Keratinocyte (primary cell): ENCODE measurements around the gene TNFAIP8L3. TPM values are rescaled to one million over a fixed set of nuclear protein-coding genes. Genes with fewer than 3 reads are reported as not detected.
"Not testable (repeated sequence)": the region's sequence is repeated elsewhere in the genome, so short reads cannot be mapped to it uniquely, and the experiment has no call there.

ENCODE experiments used
- DNase-seq: peaks from one replicate; pipeline ENCODE4 v3.0.0-alpha.2; 2011; ENCODE audit warnings: low read depth, missing footprints, low spot score
- FAIRE-seq: peaks from 2 replicates; lab custom pipeline; 2011; peaks lifted over from hg19 to GRCh38; lab: Jason Lieb, UNC
- H2AFZ ChIP-seq: 2 replicates; pipeline ENCODE4 v1.6.0; 2012; ENCODE audit warnings: low read length, control low read depth, inconsistent platforms; ENCODE audit not compliant: control insufficient read depth
- H3K27ac ChIP-seq: 2 replicates; pipeline ENCODE4 v1.5.1; 2011; ENCODE audit warnings: low read length; ENCODE audit not compliant: control insufficient read depth, insufficient read depth
- H3K27me3 ChIP-seq: 3 replicates; pipeline ENCODE4 v1.6.0; 2011; ENCODE audit warnings: low read length; ENCODE audit not compliant: control insufficient read depth, insufficient read depth; ENCODE audit errors: extremely low read depth
- H3K36me3 ChIP-seq, 2 experiments: 2 replicates in 1 of 2; 3 replicates in 1 of 2; pipeline ENCODE4 v1.5.1; 2011; ENCODE audit warnings: low read length in 2 of 2, mild to moderate bottlenecking in 1 of 2; ENCODE audit not compliant: control insufficient read depth in 2 of 2, insufficient read depth in 2 of 2; ENCODE audit errors: extremely low read depth in 1 of 2
- H3K4me1 ChIP-seq: 3 replicates; pipeline ENCODE4 v1.5.1; 2011; ENCODE audit warnings: low read length; ENCODE audit not compliant: control insufficient read depth, insufficient read depth; ENCODE audit errors: extremely low read depth
- H3K4me2 ChIP-seq: 3 replicates; pipeline ENCODE4 v1.6.0; 2011; ENCODE audit warnings: low read depth, low read length; ENCODE audit not compliant: control insufficient read depth, insufficient read depth; ENCODE audit errors: extremely low read depth
- H3K4me3 ChIP-seq, 3 experiments: fragments of 200-600 bp in 1 of 3; sonication (generic) in 1 of 3; 2 replicates in 2 of 3; 3 replicates in 1 of 3; pipeline ENCODE4 v1.5.1; 2011 to 2016; ENCODE audit warnings: low read length in 3 of 3, mild to moderate bottlenecking in 3 of 3, control low read depth in 2 of 3, inconsistent platforms in 1 of 3, low read depth in 1 of 3, mixed read lengths in 1 of 3, mixed run types in 1 of 3, moderate library complexity in 1 of 3; ENCODE audit not compliant: control insufficient read depth in 2 of 3, insufficient read depth in 2 of 3; ENCODE audit errors: extremely low read depth in 1 of 3
- H3K79me2 ChIP-seq: 2 replicates; pipeline ENCODE4 v1.6.0; 2012; ENCODE audit warnings: low read length; ENCODE audit not compliant: control insufficient read depth, insufficient read depth
- H3K9ac ChIP-seq: 3 replicates; pipeline ENCODE4 v1.6.0; 2011; ENCODE audit warnings: low read length; ENCODE audit not compliant: control insufficient read depth, insufficient read depth; ENCODE audit errors: extremely low read depth
- H3K9me1 ChIP-seq: 3 replicates; pipeline ENCODE4 v1.6.0; 2011; ENCODE audit warnings: low read length; ENCODE audit not compliant: control insufficient read depth, insufficient read depth; ENCODE audit errors: extremely low read depth
- H3K9me3 ChIP-seq: 2 replicates; pipeline ENCODE4 v1.5.1; 2012; ENCODE audit warnings: low read depth, low read length; ENCODE audit not compliant: control insufficient read depth
- H4K20me1 ChIP-seq: 3 replicates; pipeline ENCODE4 v1.6.0; 2011; ENCODE audit warnings: low read length; ENCODE audit not compliant: control insufficient read depth, insufficient read depth; ENCODE audit errors: extremely low read depth
- EZH2 ChIP-seq: IDR thresholded peaks from one replicate; pipeline ENCODE4 v1.6.1; 2012; ENCODE audit warnings: inconsistent platforms, mild to moderate bottlenecking, low read length, moderate library complexity
- dilution Hi-C: fragments of 300-500 bp; cut with MboI; formaldehyde crosslinking; loops from one replicate; pipeline ENCODE4 v1.7.0; 2020; ENCODE audit warnings: low sequenced_read_pairs; ENCODE audit not compliant: extremely low pct_ligation_motif_present
- polyA plus RNA-seq, 5 experiments: library from polyadenylated mRNA; depleted of rRNA in 3 of 5; stranded (reverse) in 3 of 5; stranded (forward) in 1 of 5; unstranded in 1 of 5; fragments of >200 nt; gene quantifications; 1 replicate in 1 of 5; 2 replicates in 3 of 5; 3 replicates in 1 of 5; pipeline versions ENCODE4 v1.2.1 to v1.2.3, GENCODE V29; 2011 to 2012; ENCODE audit warnings: missing spikeins in 2 of 5, low read depth in 1 of 5, low replicate concordance in 1 of 5
- TF ChIP-seq, protein P1 (sequence below), 3 experiments: IDR thresholded peaks in 1 of 3; conservative IDR thresholded peaks in 1 of 3; optimal IDR thresholded peaks in 1 of 3; 2 replicates in 2 of 3; 3 replicates in 1 of 3; pipeline versions ENCODE3 to v1.5.1; 2011; ENCODE audit warnings: low read length in 3 of 3, mild to moderate bottlenecking in 3 of 3, moderate library complexity in 2 of 3, control low read depth in 1 of 3, inconsistent platforms in 1 of 3; ENCODE audit not compliant: insufficient read depth in 2 of 3; ENCODE audit errors: extremely low read depth in 1 of 3

The TNFAIP8L3 gene
- polyA plus RNA-seq, 1 donor (not counting 4 experiments of a cell fraction or from before 2014, with no cell fraction given) = 0.51 TPM

GRCh38 chr15:51128701-51129100 is 34.0 kb upstream of the TNFAIP8L3 start:
- Histone ChIP-seq H3K79me2 (no peaks in the 10 kb centered on the region), H3K4me3 (no peak overlapping the region), H3K4me2 (no peak overlapping the region), H3K9ac (no peak overlapping the region), H2AFZ (no peak overlapping the region), H3K27ac (no peak overlapping the region), H4K20me1 (no peaks in the 10 kb centered on the region), H3K4me1 (no peaks in the 10 kb centered on the region), H3K9me3 (no peaks in the 10 kb centered on the region), H3K9me1 (no peaks in the 10 kb centered on the region), H3K27me3 (no peaks in the 10 kb centered on the region), H3K36me3 (no peaks in the 10 kb centered on the region)
- dilution Hi-C loops = no loop called here
- DNase-seq (no peak), FAIRE-seq (no peak)
- TF ChIP-seq, protein P1, sequence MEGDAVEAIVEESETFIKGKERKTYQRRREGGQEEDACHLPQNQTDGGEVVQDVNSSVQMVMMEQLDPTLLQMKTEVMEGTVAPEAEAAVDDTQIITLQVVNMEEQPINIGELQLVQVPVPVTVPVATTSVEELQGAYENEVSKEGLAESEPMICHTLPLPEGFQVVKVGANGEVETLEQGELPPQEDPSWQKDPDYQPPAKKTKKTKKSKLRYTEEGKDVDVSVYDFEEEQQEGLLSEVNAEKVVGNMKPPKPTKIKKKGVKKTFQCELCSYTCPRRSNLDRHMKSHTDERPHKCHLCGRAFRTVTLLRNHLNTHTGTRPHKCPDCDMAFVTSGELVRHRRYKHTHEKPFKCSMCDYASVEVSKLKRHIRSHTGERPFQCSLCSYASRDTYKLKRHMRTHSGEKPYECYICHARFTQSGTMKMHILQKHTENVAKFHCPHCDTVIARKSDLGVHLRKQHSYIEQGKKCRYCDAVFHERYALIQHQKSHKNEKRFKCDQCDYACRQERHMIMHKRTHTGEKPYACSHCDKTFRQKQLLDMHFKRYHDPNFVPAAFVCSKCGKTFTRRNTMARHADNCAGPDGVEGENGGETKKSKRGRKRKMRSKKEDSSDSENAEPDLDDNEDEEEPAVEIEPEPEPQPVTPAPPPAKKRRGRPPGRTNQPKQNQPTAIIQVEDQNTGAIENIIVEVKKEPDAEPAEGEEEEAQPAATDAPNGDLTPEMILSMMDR (optimal IDR thresholded peaks at IDR 0.05 in 1 of 3, IDR thresholded peaks at IDR 0.05 in 1 of 3, conservative IDR thresholded peaks at IDR 0.05 in 1 of 3; ENCODE audit: extremely low read depth in 1 of 3, insufficient read depth in 2 of 3, low read length in 3 of 3) = no peak
- TF ChIP-seq EZH2 = no peak

DNA sequence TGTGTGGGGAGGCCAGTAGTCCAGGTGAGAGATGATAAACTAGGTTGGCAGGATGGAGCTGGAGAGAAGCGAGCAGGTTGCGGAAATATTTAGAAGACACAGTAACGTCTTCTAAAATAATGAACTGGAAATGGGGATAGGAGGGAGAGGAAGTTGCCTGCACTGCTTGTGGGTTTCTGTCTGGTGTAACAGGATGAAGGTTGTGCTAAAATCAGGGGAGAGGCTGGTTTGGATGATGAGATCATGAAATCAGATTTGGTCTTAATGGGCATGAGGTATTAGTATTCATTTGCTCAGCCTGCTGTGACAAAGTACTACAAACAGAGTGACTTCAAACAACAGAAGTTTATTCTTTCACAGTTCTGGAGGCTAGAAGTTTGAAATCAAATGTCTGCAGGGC is 32.1 kb upstream of the TNFAIP8L3 start:
- no peak overlapping the region for H3K9ac ChIP-seq
- H3K4me3 ChIP-seq = no peak overlapping the region
- DNase-seq (no peak), FAIRE-seq (no peak)
- no peaks in the 10 kb centered on the region for H3K27me3 ChIP-seq
- H2AFZ ChIP-seq = no peak overlapping the region
- no peak overlapping the region for H3K27ac ChIP-seq
- H4K20me1 ChIP-seq = no peaks in the 10 kb centered on the region
- no peak overlapping the region for H3K4me2 ChIP-seq
- H3K36me3 ChIP-seq = no peaks in the 10 kb centered on the region
- H3K9me3 ChIP-seq = no peaks in the 10 kb centered on the region
- no peaks in the 10 kb centered on the region for H3K79me2 ChIP-seq
- H3K9me1 ChIP-seq = no peaks in the 10 kb centered on the region
- dilution Hi-C loops = no loop called here
- TF ChIP-seq EZH2 = no peak
- TF ChIP-seq, protein P1 (optimal IDR thresholded peaks at IDR 0.05 in 1 of 3, IDR thresholded peaks at IDR 0.05 in 1 of 3, conservative IDR thresholded peaks at IDR 0.05 in 1 of 3; ENCODE audit: extremely low read depth in 1 of 3, insufficient read depth in 2 of 3, low read length in 3 of 3) = no peak
- H3K4me1 ChIP-seq = no peaks in the 10 kb centered on the region

- dilution Hi-C loops, H2AFZ ChIP-seq, H3K36me3 ChIP-seq, H4K20me1 ChIP-seq, H3K27ac ChIP-seq, H3K4me1 ChIP-seq, H3K9me1 ChIP-seq, DNase-seq, H3K79me2 ChIP-seq, H3K9me3 ChIP-seq, H3K4me2 ChIP-seq, H3K4me3 ChIP-seq, FAIRE-seq, H3K9ac ChIP-seq, H3K27me3 ChIP-seq: not testable (repeated sequence)
Measured at GRCh38 chr15:51123002-51123401, 28.3 kb upstream of the TNFAIP8L3 start.
